Bronchial epithelial cell (primary cell): ENCODE measurements around the gene ATP2A1. TPM values are rescaled to one million over a fixed set of nuclear protein-coding genes. Genes with fewer than 3 reads are reported as not detected.
"Not testable (repeated sequence)": the region's sequence is repeated elsewhere in the genome, so short reads cannot be mapped to it uniquely, and the experiment has no call there.

ENCODE experiments used
- DNase-seq: peaks from one replicate; pipeline ENCODE4 v3.0.0-alpha.2; 2010; ENCODE audit warnings: low read depth
- FAIRE-seq: peaks from 2 replicates; lab custom pipeline; 2011; peaks lifted over from hg19 to GRCh38; lab: Jason Lieb, UNC
- H3K27me3 ChIP-seq: 2 replicates; pipeline ENCODE4 v1.5.1; 2011; ENCODE audit warnings: low read length; ENCODE audit not compliant: control insufficient read depth, insufficient read depth
- H3K36me3 ChIP-seq: 2 replicates; pipeline ENCODE4 v1.5.1; 2011; ENCODE audit warnings: low read length; ENCODE audit not compliant: control insufficient read depth, insufficient read depth
- H3K4me3 ChIP-seq: 2 replicates; pipeline ENCODE4 v1.5.1; 2011; ENCODE audit warnings: mild to moderate bottlenecking, low read depth, low read length, control low read depth
- CTCF ChIP-seq: IDR thresholded peaks from 2 replicates; pipeline ENCODE4 v1.5.1; 2011; ENCODE audit warnings: mild to moderate bottlenecking, moderate library complexity, low read length, control low read depth, inconsistent platforms; ENCODE audit not compliant: insufficient read depth, severe bottlenecking
- total RNA-seq: library from RNA; depleted of rRNA; stranded (reverse); fragments of >200 nt; gene quantifications from 2 replicates; pipeline ENCODE4 v1.2.1, GENCODE V29; 2014

The ATP2A1 gene
- total RNA-seq, 1 donor from 2014 or later, result under 0.01 TPM

DNA sequence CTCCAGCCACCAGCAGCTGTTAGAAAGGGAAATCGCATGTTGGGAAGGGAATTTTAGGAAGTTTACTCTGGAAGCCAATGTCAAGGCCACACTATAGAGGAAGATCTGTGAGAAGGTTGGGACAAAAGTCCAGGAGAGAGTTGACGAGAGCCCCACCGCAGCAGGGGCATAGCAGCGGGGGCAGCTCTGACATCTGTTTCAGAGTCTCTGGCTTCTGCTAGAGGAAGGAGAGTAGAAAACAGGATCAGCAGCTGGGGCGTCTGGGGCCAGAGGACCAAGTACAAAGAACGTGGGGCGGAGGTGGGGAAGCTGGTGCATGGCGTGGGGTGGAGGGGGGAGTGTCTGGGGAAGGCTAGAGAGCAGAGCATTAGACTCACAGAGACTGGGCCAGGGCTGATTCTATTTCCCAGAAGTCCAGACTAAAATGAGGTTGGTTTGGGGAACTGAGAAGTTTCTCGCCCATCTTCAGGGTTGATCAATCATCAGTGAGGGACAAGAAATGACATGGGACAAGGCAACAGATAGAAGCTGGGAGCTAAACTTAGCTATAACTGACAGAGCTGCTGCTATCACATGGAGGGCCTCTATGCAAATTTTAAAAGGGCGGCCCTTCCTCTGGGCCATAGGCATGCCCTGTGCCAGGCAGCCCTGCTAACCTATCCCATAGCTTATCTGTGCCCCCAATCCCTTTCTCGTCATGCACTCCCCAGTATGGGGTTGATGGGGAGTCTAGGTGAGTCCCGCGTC is 45.5 kb downstream of the ATP2A1 start:
- Histone ChIP-seq H3K36me3 (peaks cover 4% of the 10 kb centered on the region), H3K27me3 (no peaks in the 10 kb centered on the region), H3K4me3 (peak overlapping the region; percentile 91)
- no peak for TF ChIP-seq CTCF
- no peak for FAIRE-seq
- DNase-seq, result no peak

GRCh38 chr16:28924399-28924761 is 46.1 kb downstream of the ATP2A1 start:
- Histone ChIP-seq H3K27me3 (no peaks in the 10 kb centered on the region), H3K4me3 (peak overlapping the region; percentile 91), H3K36me3 (peaks cover 2% of the 10 kb centered on the region)
- TF ChIP-seq CTCF, result peak; percentile 52
- FAIRE-seq (no peak), DNase-seq (no peak)

DNA sequence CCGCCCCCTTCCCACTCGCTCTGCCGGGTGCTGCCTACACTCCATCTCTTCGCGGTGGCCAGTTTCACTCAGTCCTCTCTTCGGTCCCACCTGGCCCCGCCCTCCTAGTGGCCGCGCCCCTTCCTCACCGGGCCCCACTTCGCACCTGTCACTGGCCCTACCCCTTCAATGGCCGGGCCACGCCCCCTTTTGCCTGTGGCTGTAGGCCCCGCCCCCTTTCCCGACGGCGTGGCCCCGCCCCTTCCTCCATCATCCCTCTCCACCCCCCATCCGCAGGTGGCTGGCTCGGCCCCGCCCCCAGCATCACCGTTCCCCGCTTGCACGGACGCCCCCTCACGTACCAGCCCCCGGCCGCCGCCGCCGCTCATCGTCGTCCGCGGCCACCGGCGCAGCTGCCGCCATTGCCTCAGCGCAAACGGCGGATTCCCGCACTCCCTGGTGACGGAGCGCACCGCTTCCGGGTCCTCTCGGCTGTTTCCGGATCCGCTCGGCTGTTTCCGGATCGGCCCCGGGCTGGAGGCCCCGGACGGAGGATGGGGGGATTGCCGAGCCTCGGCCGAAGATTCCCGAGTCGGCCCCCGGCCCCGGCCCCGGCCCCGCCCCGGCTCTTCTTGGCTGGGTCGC is 46.6 kb downstream of the ATP2A1 start, which contains the start of gene RABEP2:
TSS of gene RABEP2 (minus strand) at position 477 of the 624 bp plus-strand sequence. CDS start at position 402, 75 bp downstream.
- no peak for FAIRE-seq
- H3K27me3 ChIP-seq, result no peaks in the 10 kb centered on the region
- peak; percentile 89 for DNase-seq
- no peaks in the 10 kb centered on the region for H3K36me3 ChIP-seq
- peak within 1 kb of the TSS; percentile 91 for H3K4me3 ChIP-seq
- no peak for TF ChIP-seq CTCF

- no peaks in the 10 kb centered on the region for H3K27me3 ChIP-seq
- H3K4me3 ChIP-seq, result peak overlapping the region; percentile 91
- peak; percentile 78 for DNase-seq
- no peak for FAIRE-seq
- no peak for TF ChIP-seq CTCF
- H3K36me3 ChIP-seq, result no peaks in the 10 kb centered on the region
Measured at GRCh38 chr16:28925386-28926228, 47.3 kb downstream of the ATP2A1 start.

GRCh38 chr16:28926284-28926683 is 48.0 kb downstream of the ATP2A1 start:
- H3K4me3 ChIP-seq, DNase-seq, FAIRE-seq, H3K36me3 ChIP-seq, H3K27me3 ChIP-seq: not testable (repeated sequence)

GRCh38 chr16:28927815-28928214 is 49.5 kb downstream of the ATP2A1 start:
- Histone ChIP-seq H3K4me3 (no peak overlapping the region), H3K36me3 (no peaks in the 10 kb centered on the region), H3K27me3 (no peaks in the 10 kb centered on the region)
- FAIRE-seq (no peak), DNase-seq (no peak)
- TF ChIP-seq CTCF, result no peak
